Stimulated activated CD4-positive, alpha-beta T cell treated with anti-CD3 and anti-CD28 coated beads, TNF-alpha, amount 100 ng/mL, for 24 hours (primary cell): ENCODE results near the gene BICD1.
"Not testable (repeated sequence)": the region's sequence is repeated elsewhere in the genome, so short reads cannot be mapped to it uniquely, and the experiment has no call there.

Source experiments
- DNase-seq, 3 experiments: peaks; one replicate each; pipeline ENCODE4 v3.0.0-alpha.2; 2020; ENCODE audit warnings: low read depth in 3 of 3

The BICD1 gene

DNA sequence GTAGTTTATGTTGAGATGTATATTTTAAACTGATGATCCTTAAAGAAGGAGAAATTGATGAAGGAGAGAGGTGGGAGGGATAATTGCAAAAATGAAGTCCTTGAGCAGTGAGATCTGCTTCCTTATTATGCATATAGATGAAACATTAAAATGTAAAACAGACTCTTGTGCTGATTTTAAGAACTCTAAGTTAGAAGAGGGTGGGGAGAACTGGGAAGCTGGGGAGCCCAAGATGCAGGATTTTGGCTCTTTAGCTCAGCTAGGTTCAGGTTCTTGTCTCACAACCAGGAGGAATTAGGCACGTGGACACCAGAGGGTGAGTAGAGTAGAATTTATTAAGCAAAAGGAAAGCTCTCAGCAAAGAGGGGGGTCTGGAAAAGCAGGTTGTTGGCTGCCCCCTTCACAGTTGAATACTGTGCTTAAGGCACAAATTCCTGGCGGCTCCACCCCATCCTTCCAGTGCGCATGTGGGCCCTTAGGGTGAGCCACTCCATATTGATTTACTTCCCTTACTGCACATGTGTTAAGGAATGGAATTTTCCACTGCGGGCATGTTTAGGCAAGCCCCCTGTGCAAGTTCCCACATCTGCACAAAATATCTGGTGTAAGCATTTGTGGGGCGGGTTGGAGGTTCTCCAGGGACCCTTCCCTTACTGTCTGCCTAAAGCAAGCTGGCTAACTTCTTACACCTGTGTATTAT, 141.9 kb downstream of the BICD1 start:
- DNase-seq = no peak

DNA sequence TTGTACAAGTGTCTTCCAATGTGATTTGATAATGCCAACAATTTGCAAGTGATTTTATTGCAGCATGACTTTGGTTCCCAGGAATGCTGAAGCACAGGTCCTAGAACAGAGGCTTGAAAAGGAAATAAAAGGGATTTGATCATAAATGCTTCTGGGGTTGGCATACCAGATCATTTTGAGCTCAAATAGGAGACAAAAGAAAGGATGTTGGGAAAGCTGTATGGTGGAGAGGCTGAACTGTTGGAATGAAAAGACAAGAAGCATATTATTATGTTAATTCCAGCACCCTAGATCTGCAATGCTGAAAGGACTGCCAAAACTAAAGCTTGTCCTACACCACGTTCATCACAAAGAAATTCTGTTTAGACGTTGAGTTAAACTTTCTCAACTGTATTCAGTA, 143.1 kb downstream of the BICD1 start:
- no peak for DNase-seq

GRCh38 chr12:32252199-32253073, 145.8 kb downstream of the BICD1 start:
- no peak for DNase-seq

GRCh38 chr12:32253154-32253790, 146.6 kb downstream of the BICD1 start:
- no peak for DNase-seq

GRCh38 chr12:32254260-32254956, 147.8 kb downstream of the BICD1 start:
- DNase-seq = no peak

- DNase-seq = no peak
These were observed 148.9 kb downstream of the BICD1 start for GRCh38 chr12:32255588-32255987.

- DNase-seq = no peak
These were observed 151.2 kb downstream of the BICD1 start for GRCh38 chr12:32257695-32258496.

DNA sequence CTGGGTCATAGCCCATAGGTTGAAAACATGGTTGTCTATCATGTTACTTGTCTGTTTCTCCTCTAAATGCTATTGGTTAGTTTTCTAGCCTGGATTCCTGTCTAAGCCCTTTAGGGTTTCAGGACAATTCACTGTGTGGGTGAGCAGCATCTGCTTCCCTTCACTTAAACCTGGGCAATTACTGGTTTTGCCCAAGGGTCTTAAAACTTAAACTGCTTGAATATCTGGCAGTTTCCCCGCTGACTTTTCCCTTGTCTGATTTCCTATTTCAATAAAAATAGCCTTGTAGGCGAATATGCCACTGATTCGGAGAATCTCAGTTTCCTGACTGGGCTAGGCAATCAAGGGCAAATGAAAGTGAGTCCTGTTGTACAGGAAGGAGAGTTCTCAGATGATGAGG, 154.0 kb downstream of the BICD1 start:
- DNase-seq = no peak

DNA sequence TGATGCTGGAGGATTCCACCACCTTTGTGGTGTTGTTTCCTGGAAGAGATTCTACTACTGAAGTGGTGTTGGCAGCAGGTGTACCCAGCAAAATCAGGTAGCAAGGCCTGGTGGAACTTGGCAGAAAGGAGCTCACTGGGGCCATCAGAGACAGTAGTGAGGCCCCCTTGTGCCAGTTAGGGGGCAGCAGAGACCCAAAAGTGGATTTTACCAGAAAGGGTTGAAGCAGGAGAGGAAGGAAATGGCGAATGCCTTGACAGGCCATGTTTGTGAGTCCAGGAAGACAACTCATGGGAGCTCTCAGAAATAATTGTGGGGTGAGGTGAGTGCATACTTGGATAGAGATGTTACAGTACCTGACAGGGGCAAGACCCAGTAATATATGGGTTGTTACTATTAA, 155.0 kb downstream of the BICD1 start:
- DNase-seq = no peak

DNA sequence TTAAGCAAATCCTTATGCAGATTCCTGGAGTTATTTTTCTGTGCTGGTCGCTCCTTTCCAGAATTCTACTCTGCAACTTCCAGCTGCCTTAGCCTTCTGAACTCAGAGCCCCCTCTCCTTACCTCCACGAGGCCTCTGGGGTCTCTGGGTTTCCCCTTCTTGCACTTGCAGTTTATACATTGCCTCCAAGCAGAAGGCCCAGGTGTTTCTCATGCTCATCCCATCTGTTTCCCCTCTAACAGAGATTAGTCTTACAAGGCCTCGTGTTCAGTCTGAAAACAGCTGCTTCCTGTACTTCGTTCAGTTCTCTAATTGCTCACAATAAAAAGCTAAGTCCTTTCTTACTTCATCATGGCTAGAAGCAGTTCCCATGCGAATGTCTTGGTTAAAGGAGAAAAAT, 158.3 kb downstream of the BICD1 start:
- DNase-seq = no peak

GRCh38 chr12:32265456-32265855, 158.8 kb downstream of the BICD1 start:
- DNase-seq = no peak

DNA sequence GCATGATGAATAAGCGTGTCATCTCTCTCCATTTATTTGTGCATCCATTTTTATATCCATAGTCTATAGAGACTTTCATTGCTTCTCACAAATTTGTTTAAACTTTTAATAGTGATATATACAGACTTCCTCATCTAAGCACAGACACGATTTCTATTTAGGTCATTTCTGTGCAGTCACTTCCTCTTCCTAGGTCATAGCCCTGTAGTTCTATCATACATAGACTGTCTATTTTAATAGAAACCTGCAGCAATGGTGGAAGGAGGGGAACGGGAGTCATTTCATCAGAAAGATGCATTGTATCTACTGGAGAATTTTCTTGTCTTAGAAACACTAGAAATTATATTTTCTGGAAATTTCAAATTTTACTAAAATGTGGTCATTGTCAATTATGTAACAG, 159.3 kb downstream of the BICD1 start:
- DNase-seq = no peak

GRCh38 chr12:32266756-32267155, 160.1 kb downstream of the BICD1 start:
- no peak for DNase-seq

- DNase-seq = no peak
These were observed 164.4 kb downstream of the BICD1 start for GRCh38 chr12:32270818-32271710.

GRCh38 chr12:32272465-32272864, 165.8 kb downstream of the BICD1 start:
- DNase-seq = no peak

GRCh38 chr12:32273063-32273522, 166.4 kb downstream of the BICD1 start:
- DNase-seq = no peak

DNA sequence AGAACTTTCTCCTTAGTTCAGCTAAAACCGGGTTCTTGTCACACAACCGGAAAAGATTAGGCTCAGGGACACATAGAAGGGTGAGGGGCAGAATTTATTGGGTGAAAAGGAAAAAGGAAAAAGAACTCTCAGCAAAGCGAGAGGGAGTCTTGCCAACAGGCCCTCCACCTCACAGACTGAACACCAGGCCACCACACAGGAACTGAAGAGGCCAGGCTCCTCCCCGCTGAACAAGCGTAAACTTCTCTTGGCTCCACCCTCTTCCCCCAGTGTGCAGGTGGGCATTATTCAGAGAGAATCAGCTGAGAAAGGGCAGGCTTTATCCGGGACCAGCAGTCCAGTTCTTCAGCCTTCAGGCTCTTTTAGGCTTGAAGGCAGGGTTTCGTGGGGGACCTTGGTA, 167.1 kb downstream of the BICD1 start:
- peak in 1 of 3 experiments; percentile 18 for DNase-seq

- no peak for DNase-seq
These were observed 168.0 kb downstream of the BICD1 start for GRCh38 chr12:32274665-32275064.

DNA sequence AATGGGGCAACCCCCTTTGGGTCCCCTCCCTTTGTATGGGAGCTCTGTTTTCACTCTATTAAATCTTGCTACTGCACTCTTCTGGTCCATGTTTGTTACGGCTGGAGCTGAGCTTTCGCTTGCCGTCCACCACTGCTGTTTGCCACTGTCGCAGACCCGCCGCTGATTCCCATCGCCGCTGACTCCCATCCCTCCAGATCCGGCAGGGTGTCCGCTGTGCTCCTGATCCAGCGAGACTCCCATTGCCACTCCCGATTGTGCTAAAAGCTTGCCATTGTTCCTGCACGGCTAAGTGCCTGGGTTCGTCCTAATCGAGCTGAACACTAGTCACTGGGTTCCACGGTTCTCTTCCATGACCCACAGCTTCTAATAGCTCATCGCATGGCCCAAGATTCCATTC, 168.9 kb downstream of the BICD1 start:
- not testable (repeated sequence) for DNase-seq

- DNase-seq = no peak
These were observed 171.1 kb downstream of the BICD1 start for GRCh38 chr12:32277774-32278173.
